ENCODE results near the gene PLA2G4F.

Gene PLA2G4F

GRCh38 chr15:42147431-42147735, 9.1 kb downstream of the PLA2G4F start:
- DNase-seq (ENCODE audit: low spot score) = no peak

- peak; percentile 65 for DNase-seq (ENCODE audit: low spot score)
Measured at GRCh38 chr15:42146551-42147430, 9.6 kb downstream of the PLA2G4F start.

GRCh38 chr15:42145546-42146455, 10.6 kb downstream of the PLA2G4F start:
- DNase-seq (ENCODE audit: low spot score) = no peak

- DNase-seq (ENCODE audit: low spot score) = no peak
Measured at GRCh38 chr15:42144841-42145375, 11.5 kb downstream of the PLA2G4F start.

GRCh38 chr15:42143866-42144625, 12.4 kb downstream of the PLA2G4F start:
- DNase-seq (ENCODE audit: low spot score) = no peak

- DNase-seq (ENCODE audit: low spot score) = no peak
Measured at GRCh38 chr15:42143356-42143755, 13.1 kb downstream of the PLA2G4F start.

- no peak for DNase-seq (ENCODE audit: low spot score)
Measured at GRCh38 chr15:42141795-42142667, 14.4 kb downstream of the PLA2G4F start.

- no peak for DNase-seq (ENCODE audit: low spot score)
Measured at GRCh38 chr15:42141246-42141645, 15.2 kb downstream of the PLA2G4F start.

- DNase-seq (ENCODE audit: low spot score) = no peak
Measured at GRCh38 chr15:42140383-42141070, 15.9 kb downstream of the PLA2G4F start.

GRCh38 chr15:42139596-42139995, 16.8 kb downstream of the PLA2G4F start:
- peak; percentile 7 for DNase-seq (ENCODE audit: low spot score)

GRCh38 chr15:42138968-42139386, 17.5 kb downstream of the PLA2G4F start:
- no peak for DNase-seq (ENCODE audit: low spot score)

- DNase-seq (ENCODE audit: low spot score) = no peak
Measured at GRCh38 chr15:42138411-42138810, 18.0 kb downstream of the PLA2G4F start.

GRCh38 chr15:42137461-42138261, 18.8 kb downstream of the PLA2G4F start:
- DNase-seq (ENCODE audit: low spot score) = no peak

- no peak for DNase-seq (ENCODE audit: low spot score)
Measured at GRCh38 chr15:42136513-42136912, 19.9 kb downstream of the PLA2G4F start.

GRCh38 chr15:42135351-42135750, 21.1 kb downstream of the PLA2G4F start:
- no peak for DNase-seq (ENCODE audit: low spot score)

- no peak for DNase-seq (ENCODE audit: low spot score)
Measured at GRCh38 chr15:42134617-42135245, 21.7 kb downstream of the PLA2G4F start.

- peak; percentile 86 for DNase-seq (ENCODE audit: low spot score)
Measured at GRCh38 chr15:42133886-42134502, 22.4 kb downstream of the PLA2G4F start.

GRCh38 chr15:42133356-42133755, 23.1 kb downstream of the PLA2G4F start:
- DNase-seq (ENCODE audit: low spot score) = no peak

Measured in D341Med (cell line).